ENCODE measurements around the gene OASL.

Gene OASL

DNA sequence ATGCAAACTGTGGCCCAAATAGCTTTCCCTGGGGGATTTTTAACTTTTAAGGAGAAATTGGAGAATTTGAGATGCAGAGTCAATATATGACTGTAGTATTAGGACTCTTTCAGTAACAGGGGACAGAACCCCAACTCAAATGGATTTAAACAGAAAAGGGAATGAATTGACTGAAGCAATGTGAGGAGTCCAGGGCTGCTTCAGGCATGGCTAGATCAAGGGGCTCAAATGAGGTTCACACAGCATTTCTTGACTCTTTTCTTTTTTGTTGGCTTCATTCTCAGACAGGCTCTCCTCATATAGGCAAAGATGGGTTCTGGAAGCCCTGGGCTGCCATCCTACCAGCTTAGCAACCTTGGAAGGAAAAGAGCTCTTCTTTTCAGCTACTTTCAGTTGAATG, 47.1 kb downstream of the OASL start:
- no peak for DNase-seq (ENCODE audit: low read depth)

GRCh38 chr12:120990487-120991055, 48.5 kb downstream of the OASL start:
- DNase-seq (ENCODE audit: low read depth), result no peak

DNA sequence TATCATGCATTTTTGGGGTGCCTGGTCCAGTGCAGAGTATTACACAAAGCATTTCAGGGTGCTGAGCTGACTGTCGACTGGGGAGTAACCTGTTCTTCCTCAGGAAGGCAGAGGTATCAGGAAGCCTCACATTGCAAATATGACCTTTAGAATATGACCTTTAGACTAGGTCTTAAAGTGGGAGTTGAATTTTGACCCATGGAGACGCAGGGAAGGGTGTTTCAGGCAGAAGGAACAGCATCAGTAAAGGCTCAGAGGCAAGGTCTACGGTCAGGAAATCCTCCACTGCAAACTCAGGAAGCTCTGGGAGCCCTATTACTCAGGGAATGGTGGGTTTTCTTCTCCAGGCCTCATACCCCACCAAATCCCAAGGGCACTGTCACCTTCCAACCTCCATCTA, 49.4 kb downstream of the OASL start:
- DNase-seq (ENCODE audit: low read depth), result no peak

DNA sequence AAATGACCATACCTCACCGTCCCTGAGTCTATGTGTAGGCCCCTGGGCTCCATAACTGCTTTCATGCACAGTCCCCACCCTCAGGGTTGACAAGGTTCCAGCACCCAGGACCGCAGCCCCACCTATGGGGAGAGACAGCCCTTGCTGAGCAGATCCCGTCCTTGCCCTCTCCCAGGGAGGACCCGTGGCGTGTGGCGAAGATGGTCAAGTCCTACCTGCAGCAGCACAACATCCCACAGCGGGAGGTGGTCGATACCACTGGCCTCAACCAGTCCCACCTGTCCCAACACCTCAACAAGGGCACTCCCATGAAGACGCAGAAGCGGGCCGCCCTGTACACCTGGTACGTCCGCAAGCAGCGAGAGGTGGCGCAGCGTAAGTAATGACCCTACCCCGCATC, 50.4 kb downstream of the OASL start:
- DNase-seq (ENCODE audit: low read depth), result no peak

- no peak for DNase-seq (ENCODE audit: low read depth)
These were observed 50.8 kb downstream of the OASL start for GRCh38 chr12:120988234-120988633.

DNA sequence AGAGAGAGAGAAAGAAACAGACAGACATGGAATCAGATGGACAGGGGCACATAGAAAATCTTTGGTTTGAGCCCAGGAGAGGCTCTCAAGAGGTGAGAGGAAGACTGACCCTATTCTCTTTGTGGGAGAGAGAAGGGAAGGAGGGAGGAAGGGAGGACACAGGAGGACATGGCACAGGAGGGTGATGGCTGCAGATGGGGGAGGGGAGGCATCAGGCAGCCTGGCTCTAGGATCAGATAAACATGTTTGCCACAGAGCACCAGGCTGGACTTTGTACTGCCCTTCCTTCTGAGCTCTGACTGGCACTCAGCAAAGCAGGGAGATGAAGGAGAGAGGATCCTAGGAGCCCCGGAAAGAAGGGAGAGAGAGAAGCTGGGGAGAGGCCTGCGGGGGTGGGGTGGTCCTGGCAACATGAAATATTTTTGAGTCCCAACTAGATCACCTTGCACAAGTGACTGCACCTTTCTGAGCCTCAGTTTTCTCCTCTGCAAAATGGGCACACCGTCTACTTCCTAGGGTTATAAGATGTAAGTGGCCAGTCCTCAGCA, 54.6 kb downstream of the OASL start:
- DNase-seq (ENCODE audit: low read depth), result no peak

- DNase-seq (ENCODE audit: low read depth), result no peak
These were observed 55.3 kb downstream of the OASL start for GRCh38 chr12:120983759-120984158.

GRCh38 chr12:120982659-120983058, 56.4 kb downstream of the OASL start:
- DNase-seq (ENCODE audit: low read depth), result no peak

- DNase-seq (ENCODE audit: low read depth), result no peak
These were observed 57.6 kb downstream of the OASL start for GRCh38 chr12:120981407-120981941.

- DNase-seq (ENCODE audit: low read depth), result no peak
These were observed 58.2 kb downstream of the OASL start for GRCh38 chr12:120980800-120981368.

DNA sequence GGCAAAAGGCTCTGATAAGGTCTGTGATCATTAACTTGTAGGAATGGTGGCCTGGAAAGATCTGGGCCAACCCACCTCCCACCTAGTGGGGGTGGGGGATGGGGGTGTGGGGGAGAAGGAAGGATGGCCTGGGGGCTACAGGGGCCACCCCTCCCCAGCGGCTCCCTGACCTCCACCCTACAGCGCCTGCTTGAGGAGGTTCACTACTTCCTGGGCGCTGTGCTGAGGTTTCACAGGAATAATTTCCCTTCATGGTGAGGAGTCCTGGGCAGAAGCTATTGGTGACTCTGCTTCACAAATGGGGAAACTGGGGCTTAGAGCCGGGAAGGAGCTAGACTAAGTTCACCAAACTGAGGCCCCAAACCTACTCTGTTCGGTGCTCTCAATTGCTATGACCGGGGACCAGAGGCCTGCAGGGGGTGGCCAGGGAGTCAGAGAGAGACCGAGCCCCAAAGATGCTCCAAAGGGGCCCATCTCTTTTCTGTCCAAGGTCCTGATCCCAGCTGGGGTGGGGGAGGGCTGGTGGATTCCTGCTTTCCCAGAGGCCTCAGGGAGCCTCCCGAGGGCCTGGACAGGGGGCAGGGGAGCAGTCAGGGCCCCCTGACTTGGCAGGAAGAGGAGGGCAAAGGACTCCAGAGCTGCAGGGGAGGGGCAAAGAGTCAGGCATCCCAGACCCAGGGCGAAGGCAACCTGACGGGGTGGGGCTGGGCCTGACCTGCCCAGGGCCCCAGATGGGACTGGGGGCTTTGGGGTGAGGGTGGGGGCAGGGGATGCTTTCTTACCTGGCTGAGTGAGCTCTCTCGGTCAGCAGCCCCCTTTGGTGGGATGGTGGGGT, 59.0 kb downstream of the OASL start:
- no peak for DNase-seq (ENCODE audit: low read depth)

DNA sequence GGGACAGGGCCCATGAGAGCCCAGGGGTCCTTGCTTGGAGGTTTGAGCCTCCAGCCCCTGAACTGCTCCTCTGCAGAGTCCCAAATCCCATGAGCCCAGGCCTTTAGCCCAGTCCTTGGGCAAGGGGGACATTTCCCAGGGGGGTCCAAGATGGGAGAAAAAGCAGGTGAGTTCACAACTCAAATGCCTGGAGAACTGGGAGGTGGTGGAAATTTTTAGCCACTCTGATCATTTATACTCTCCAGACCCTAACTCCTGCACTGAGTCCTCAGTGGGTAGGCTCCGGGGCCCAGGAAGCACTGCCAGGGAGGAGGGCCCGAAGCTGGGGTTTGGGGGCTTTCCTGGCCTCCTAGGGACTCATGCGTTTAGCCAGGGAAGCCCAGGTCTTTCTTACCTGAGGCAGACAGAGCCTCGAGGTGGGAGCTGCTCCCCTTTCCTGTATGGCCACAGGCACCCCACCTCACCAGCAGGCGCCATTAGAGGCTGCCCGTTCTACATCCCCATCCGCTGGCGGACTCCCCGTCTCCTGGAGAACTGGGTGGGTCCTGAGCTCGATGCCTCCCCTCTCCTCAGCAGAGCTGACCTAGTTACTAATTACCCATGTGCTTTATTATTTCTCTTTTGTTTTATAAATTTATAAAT, 59.7 kb downstream of the OASL start:
- DNase-seq (ENCODE audit: low read depth), result no peak

DNA sequence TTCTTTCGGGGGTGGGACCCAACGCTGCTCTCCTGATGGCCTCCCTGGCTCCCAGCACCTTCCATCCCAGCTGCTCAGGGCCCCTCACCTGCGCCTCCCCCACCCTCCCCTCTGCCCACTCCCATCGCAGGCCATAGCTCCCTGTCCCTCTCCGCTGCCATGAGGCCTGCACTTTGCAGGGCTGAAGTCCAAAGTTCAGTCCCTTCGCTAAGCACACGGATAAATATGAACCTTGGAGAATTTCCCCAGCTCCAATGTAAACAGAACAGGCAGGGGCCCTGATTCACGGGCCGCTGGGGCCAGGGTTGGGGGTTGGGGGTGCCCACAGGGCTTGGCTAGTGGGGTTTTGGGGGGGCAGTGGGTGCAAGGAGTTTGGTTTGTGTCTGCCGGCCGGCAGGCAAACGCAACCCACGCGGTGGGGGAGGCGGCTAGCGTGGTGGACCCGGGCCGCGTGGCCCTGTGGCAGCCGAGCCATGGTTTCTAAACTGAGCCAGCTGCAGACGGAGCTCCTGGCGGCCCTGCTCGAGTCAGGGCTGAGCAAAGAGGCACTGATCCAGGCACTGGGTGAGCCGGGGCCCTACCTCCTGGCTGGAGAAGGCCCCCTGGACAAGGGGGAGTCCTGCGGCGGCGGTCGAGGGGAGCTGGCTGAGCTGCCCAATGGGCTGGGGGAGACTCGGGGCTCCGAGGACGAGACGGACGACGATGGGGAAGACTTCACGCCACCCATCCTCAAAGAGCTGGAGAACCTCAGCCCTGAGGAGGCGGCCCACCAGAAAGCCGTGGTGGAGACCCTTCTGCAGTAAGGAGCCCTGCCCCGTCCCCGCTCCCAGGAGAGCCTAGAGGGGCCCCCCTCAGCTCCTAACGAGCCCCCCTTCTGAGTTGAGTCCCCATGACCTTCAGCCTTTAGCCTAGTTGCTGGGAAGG, 60.5 kb downstream of the OASL start, which contains the start of gene HNF1A:
Gene HNF1A (plus strand): TSS at position 248 of the 924 bp plus-strand sequence. CDS start 226 bp downstream, at position 474.
- no peak for DNase-seq (ENCODE audit: low read depth)

DNA sequence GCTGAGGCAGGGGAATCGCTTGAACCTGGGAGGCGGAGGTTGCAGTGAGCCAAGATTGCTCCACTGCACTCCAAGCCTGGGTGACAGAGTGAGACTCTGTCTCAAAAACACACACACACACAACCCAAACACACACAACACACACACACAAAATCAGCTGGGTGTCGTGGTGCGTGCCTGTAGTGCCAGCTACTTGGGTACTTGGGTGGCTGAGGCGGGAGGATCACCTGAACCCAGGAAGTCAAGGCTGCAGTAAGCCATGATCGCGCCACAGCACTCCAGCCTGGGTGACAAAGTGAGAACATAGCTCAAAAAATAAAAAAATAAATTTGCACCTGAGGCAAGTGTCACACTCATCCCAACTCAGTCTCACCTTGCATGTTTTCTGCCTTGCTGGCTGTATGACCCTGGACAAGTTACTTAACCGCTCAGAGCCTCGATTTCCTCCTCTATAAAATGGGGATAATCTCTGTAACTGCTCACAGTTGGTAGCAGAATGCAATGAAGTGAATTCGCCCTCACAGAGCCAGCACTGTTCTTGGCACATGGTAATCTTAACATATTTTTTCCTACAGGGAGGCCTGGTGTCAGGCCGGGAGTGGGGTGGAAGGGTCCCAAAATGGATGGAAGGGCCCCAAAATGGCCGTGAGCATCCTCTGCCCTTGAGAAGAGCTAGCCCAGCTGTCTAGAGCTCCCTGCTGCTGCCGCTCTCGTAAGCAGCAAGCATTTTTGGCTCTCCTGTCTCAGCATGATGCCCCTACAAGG, 61.3 kb downstream of the OASL start:
- DNase-seq (ENCODE audit: low read depth), result no peak

DNA sequence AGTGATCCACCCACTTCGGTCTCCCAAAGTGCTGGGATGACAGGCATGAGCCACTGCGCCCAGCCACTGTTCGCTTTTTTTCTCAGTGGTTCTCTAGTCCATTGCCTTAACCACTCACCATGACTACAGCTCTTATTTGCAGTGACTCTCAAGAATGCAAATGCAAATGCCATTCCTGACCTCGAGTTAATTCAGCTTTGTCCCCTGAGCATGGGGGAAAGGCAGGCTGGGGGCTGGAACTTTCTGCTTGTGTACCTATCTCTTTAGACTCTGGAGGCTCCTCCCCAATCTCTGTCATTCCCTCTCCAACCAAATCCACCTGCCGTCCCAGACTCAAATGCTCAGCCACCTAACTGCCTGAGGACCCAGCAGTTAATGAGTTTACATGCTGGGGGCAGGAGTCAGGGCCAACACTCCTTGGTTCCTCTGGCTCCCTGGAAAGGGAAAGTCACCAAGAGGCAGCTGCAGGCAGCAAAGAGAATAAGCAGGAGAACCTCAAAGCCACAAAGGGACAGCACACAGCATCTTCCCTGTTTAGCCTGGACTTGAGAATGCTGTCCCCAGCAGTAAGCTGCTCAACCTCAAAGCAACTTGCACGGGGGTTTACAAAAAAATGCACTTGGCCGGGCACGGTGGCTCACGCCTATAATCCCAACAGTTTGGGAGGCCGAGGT, 66.0 kb downstream of the OASL start:
- DNase-seq (ENCODE audit: low read depth), result no peak

DNA sequence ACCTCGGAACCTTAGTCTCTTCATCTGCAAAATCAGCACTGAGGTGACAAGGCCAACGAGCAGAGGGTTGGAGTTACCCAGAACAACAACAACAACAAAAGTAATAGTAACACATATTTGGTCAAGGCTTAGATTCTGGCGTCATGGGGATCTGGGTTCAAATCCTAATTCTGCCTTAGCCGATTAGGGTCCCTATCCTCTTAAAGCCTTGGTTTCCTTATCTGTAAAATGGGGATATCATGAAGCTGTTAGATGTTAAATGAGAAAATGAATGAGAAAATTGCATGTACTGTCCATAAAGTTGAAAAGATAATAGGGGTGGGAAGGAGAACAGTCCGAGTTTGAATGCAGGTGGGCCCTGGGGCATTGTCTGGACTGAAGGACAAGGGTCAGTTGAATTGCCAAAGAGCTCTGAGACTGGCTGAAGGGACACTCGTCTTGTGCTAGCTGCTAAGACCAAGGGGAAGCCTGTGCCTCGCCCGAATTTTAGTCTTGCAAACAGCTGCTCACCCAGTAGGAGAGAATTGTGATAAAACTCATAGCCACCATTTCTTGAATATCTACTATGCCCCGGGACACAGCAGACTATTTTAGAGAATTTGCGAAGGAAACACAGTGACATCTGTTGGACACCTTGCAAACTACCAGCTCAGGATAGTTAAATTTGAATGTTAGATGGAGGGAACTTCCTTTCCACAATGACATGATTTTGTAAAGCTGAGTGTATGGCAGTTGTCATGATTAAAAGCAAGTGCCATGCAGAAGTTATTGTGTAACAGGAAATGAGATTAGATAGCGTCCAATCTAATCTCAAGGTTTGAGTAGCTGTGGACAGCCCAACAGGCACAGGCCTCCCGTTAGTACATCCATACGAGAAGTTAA, 67.5 kb downstream of the OASL start:
- peak; percentile 26 for DNase-seq (ENCODE audit: low read depth)

GRCh38 chr12:120970310-120970709, 68.7 kb downstream of the OASL start:
- DNase-seq (ENCODE audit: low read depth), result no peak

Measured in CMK (cell line).